Fibroblast of lung (primary cell): Measurements from ENCODE around the gene MARK4.

Source experiments
- CTCF ChIP-seq, 2 donors: IDR thresholded peaks in 1 of 2; conservative IDR thresholded peaks in 1 of 2; 1 replicate in 1 of 2; 2 replicates in 1 of 2; pipeline ENCODE4 v1.5.1; 2011 to 2012; ENCODE audit warnings: low read length in 2 of 2, control low read depth in 1 of 2, inconsistent platforms in 1 of 2, low read depth in 1 of 2, mild to moderate bottlenecking in 1 of 2
- EZH2 ChIP-seq: IDR thresholded peaks from 2 replicates; pipeline ENCODE4 v1.5.1; 2012; ENCODE audit warnings: low read length, control low read depth, mild to moderate bottlenecking; ENCODE audit errors: missing control alignments

GRCh38 chr19:45250832-45251451 is at the start of gene MARK4:
- no peak for TF ChIP-seq CTCF (conservative IDR thresholded peaks at IDR 0.05 in 1 of 2, IDR thresholded peaks at IDR 0.05 in 1 of 2; ENCODE audit: low read depth in 1 of 2, low read length in 2 of 2)
- TF ChIP-seq EZH2, result no peak
